Hepatocyte (in vitro differentiated cells): ENCODE results near the gene ARHGEF1. TPM values are rescaled to one million over a fixed set of nuclear protein-coding genes. Genes with fewer than 3 reads are reported as not detected.

Source experiments
- DNase-seq: peaks from one replicate; pipeline ENCODE4 v3.0.0-alpha.2; 2016; ENCODE audit warnings: low spot score
- H2AFZ ChIP-seq: fragments of 200-600 bp; sonication (generic); 2 replicates; pipeline ENCODE4 v1.6.0; 2016; ENCODE audit warnings: antibody characterized with exemption, mild to moderate bottlenecking
- H3K27ac ChIP-seq: fragments of 200-600 bp; sonication (generic); 2 replicates; pipeline ENCODE4 v1.5.1; 2016; ENCODE audit warnings: mild to moderate bottlenecking
- H3K27me3 ChIP-seq: fragments of 200-600 bp; sonication (generic); 2 replicates; pipeline ENCODE4 v1.6.1; 2016
- H3K36me3 ChIP-seq: fragments of 200-600 bp; sonication (generic); replicated peaks from 2 replicates; pipeline ENCODE4 v1.5.1; 2016; ENCODE audit warnings: low read depth; ENCODE audit not compliant: insufficient read depth
- H3K4me1 ChIP-seq: fragments of 200-600 bp; sonication (generic); 2 replicates; pipeline ENCODE4 v1.5.1; 2016; ENCODE audit warnings: mild to moderate bottlenecking, moderate library complexity; ENCODE audit not compliant: insufficient read depth
- H3K4me2 ChIP-seq: fragments of 200-600 bp; sonication (generic); 2 replicates; pipeline ENCODE4 v1.6.0; 2016
- H3K4me3 ChIP-seq: fragments of 200-600 bp; sonication (generic); 2 replicates; pipeline ENCODE4 v1.5.1; 2016; ENCODE audit warnings: mild to moderate bottlenecking
- H3K79me2 ChIP-seq: fragments of 200-600 bp; sonication (generic); 2 replicates; pipeline ENCODE4 v1.6.0; 2017; ENCODE audit warnings: mild to moderate bottlenecking
- H3K9me2 ChIP-seq: fragments of 200-600 bp; sonication (generic); replicated peaks from 2 replicates; pipeline ENCODE4 v1.6.0; 2017; ENCODE audit warnings: mild to moderate bottlenecking; ENCODE audit not compliant: insufficient read depth
- H3K9me3 ChIP-seq: fragments of 200-600 bp; sonication (generic); 2 replicates; pipeline ENCODE4 v1.5.1; 2016; ENCODE audit warnings: low read depth, mild to moderate bottlenecking
- H4K20me1 ChIP-seq: fragments of 200-600 bp; sonication (generic); 2 replicates; pipeline ENCODE4 v1.6.0; 2016; ENCODE audit warnings: mild to moderate bottlenecking; ENCODE audit not compliant: insufficient read depth, poor library complexity, severe bottlenecking
- CTCF ChIP-seq: fragments of 200-600 bp; sonication (generic); IDR thresholded peaks from 2 replicates; pipeline ENCODE4 v1.5.1; 2016; ENCODE audit warnings: antibody characterized with exemption, mild to moderate bottlenecking; ENCODE audit not compliant: poor library complexity
- EZH2 ChIP-seq: fragments of 200-600 bp; sonication (generic); IDR thresholded peaks from 2 replicates; pipeline ENCODE4 v1.6.1; 2016; ENCODE audit warnings: antibody characterized with exemption, mild to moderate bottlenecking, borderline replicate concordance
- EZH2phosphoT487 ChIP-seq: fragments of 200-600 bp; sonication (generic); IDR thresholded peaks from one replicate; pipeline ENCODE4 v1.6.1; 2018; ENCODE audit warnings: antibody characterized with exemption, mild to moderate bottlenecking, low read depth, moderate library complexity; ENCODE audit not compliant: unreplicated experiment, severe bottlenecking
- WGBS: methylation state at CpG from one replicate; pipeline ENCODE4 v1.1.6; 2016; ENCODE audit warnings: low lambda C conversion rate; ENCODE audit errors: missing lambda C conversion rate; 5-methylcytosine and 5-hydroxymethylcytosine counted together
- polyA plus RNA-seq: library from polyadenylated mRNA; unstranded; fragments of >200 nt; fragmentation: Nextera tagmentation; extraction: Ambion mirVana; gene quantifications from 2 replicates; pipeline ENCODE4 v1.2.1, GENCODE V29; 2016
- total RNA-seq: library from RNA; depleted of rRNA; stranded (reverse); fragments of >200 nt; gene quantifications from 2 replicates; pipeline ENCODE4 v1.2.3, GENCODE V29; 2014

ARHGEF1 gene
- total and polyA plus RNA-seq, 2 experiments from 2014 or later, result 29.7 to 67.8 TPM

GRCh38 chr19:41928221-41928683 lies 45.3 kb downstream of the ARHGEF1 start, which contains the start of gene ERFL:
TSS of gene ERFL (minus strand) at chr19:41928449. CDS start at chr19:41912919, 15,530 bp downstream.
- no peak for DNase-seq
- Histone ChIP-seq H3K9me3 (no peaks in the 10 kb centered on the region), H3K27ac (no peak within 1 kb of the TSS), H3K27me3 (peaks cover 90% of the 10 kb centered on the region), H3K36me3 (no peaks in the 10 kb centered on the region), H3K79me2 (no peaks in the 10 kb centered on the region), H3K4me1 (peaks cover 11% of the 10 kb centered on the region), H4K20me1 (no peaks in the 10 kb centered on the region), H3K4me2 (peak within 1 kb of the TSS; percentile 100), H3K9me2 (no peaks in the 10 kb centered on the region), H3K4me3 (peak within 1 kb of the TSS; percentile 70), H2AFZ (peak within 1 kb of the TSS; percentile 66)
- WGBS, result 2% methylated on average over 17 of the region's 49 CpGs
- TF ChIP-seq EZH2phosphoT487 (no peak), EZH2 (peak; percentile 43)

- H3K9me3 ChIP-seq, result no peaks in the 10 kb centered on the region
- no peak overlapping the region for H3K27ac ChIP-seq
- no peaks in the 10 kb centered on the region for H3K9me2 ChIP-seq
- 6% methylated on average over 12 of the region's 29 CpGs for WGBS
- H3K27me3 ChIP-seq, result peaks cover 96% of the 10 kb centered on the region
- DNase-seq, result no peak
- H3K4me1 ChIP-seq, result peaks cover 11% of the 10 kb centered on the region
- H3K36me3 ChIP-seq, result no peaks in the 10 kb centered on the region
- peak overlapping the region; percentile 100 for H3K4me2 ChIP-seq
- peak overlapping the region; percentile 15 for H2AFZ ChIP-seq
- no peak for TF ChIP-seq CTCF
- no peak for TF ChIP-seq EZH2phosphoT487
- no peak for TF ChIP-seq EZH2
- no peaks in the 10 kb centered on the region for H3K79me2 ChIP-seq
- peak overlapping the region; percentile 70 for H3K4me3 ChIP-seq
- H4K20me1 ChIP-seq, result no peaks in the 10 kb centered on the region
Observed at GRCh38 chr19:41928754-41929535, 46.0 kb downstream of the ARHGEF1 start.

- DNase-seq, result no peak
- WGBS, result 30% methylated on average over 12 of the region's 14 CpGs
- Histone ChIP-seq H3K4me2 (no peak overlapping the region), H3K36me3 (no peaks in the 10 kb centered on the region), H2AFZ (no peak overlapping the region), H3K4me1 (peaks cover 11% of the 10 kb centered on the region), H3K4me3 (no peak overlapping the region), H3K9me2 (no peaks in the 10 kb centered on the region), H3K27me3 (peaks cover 94% of the 10 kb centered on the region), H3K79me2 (no peaks in the 10 kb centered on the region), H4K20me1 (no peaks in the 10 kb centered on the region), H3K9me3 (no peaks in the 10 kb centered on the region), H3K27ac (no peak overlapping the region)
- TF ChIP-seq EZH2phosphoT487 (no peak), EZH2 (peak; percentile 54)
Observed at GRCh38 chr19:41929536-41930071, 46.6 kb downstream of the ARHGEF1 start.

- no peak for TF ChIP-seq EZH2phosphoT487
- TF ChIP-seq EZH2, result no peak
- TF ChIP-seq CTCF, result no peak
- Histone ChIP-seq H3K9me3 (no peaks in the 10 kb centered on the region), H2AFZ (no peak overlapping the region), H3K36me3 (no peaks in the 10 kb centered on the region), H3K4me3 (no peak overlapping the region), H3K4me1 (peaks cover 11% of the 10 kb centered on the region), H4K20me1 (no peaks in the 10 kb centered on the region), H3K9me2 (no peaks in the 10 kb centered on the region), H3K27me3 (peaks cover 92% of the 10 kb centered on the region), H3K79me2 (no peaks in the 10 kb centered on the region), H3K4me2 (no peak overlapping the region), H3K27ac (no peak overlapping the region)
- 45% methylated on average over 7 of the region's 7 CpGs for WGBS
- DNase-seq, result no peak
Observed at GRCh38 chr19:41930322-41930722, 47.3 kb downstream of the ARHGEF1 start.
